ENCODE measurements around the gene SULT1E1. TPM values are rescaled to one million over a fixed set of nuclear protein-coding genes. Genes with fewer than 3 reads are reported as not detected.

The SULT1E1 gene
- total and polyA plus RNA-seq, 2 of the 8 experiments (the other 6 are each of a cell fraction or from before 2014, with no cell fraction given) = not detected

DNA sequence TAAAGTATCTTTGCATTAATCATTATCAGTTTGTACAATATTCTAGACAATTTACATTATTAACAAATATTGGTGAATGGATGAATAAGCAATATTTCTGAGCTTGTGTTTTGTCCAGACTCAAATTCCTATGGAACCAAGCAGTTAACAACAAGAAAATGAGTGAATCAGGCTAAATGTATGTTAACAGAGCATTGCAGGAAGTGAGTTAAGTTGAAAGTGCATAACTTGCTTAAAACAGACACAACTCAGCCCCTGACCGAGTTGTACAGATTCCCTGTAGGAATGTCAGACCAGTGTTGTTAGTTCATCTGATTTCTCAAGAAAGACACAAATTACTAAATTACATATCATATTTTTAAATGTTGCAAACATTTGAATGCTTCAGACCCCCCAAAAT lies 47.2 kb upstream of the SULT1E1 start (continued):
- no peak for TF ChIP-seq POU5F1 (IDR thresholded peaks at IDR 0.05; ENCODE audit: low read depth, low read length)
